ENCODE results near the gene FGFRL1.

The FGFRL1 gene

GRCh38 chr4:1003271-1004070, 8.0 kb upstream of the FGFRL1 start:
- DNase-seq (ENCODE audit: extremely low spot score, insufficient read length, low read depth) (no peak), FAIRE-seq (no peak)

- no peak for FAIRE-seq
- DNase-seq (ENCODE audit: extremely low spot score, insufficient read length, low read depth) = no peak
Observed at GRCh38 chr4:1004071-1004418, 7.4 kb upstream of the FGFRL1 start.

GRCh38 chr4:1004557-1005485, 6.6 kb upstream of the FGFRL1 start:
- DNase-seq (ENCODE audit: extremely low spot score, insufficient read length, low read depth) (no peak), FAIRE-seq (no peak)

DNA sequence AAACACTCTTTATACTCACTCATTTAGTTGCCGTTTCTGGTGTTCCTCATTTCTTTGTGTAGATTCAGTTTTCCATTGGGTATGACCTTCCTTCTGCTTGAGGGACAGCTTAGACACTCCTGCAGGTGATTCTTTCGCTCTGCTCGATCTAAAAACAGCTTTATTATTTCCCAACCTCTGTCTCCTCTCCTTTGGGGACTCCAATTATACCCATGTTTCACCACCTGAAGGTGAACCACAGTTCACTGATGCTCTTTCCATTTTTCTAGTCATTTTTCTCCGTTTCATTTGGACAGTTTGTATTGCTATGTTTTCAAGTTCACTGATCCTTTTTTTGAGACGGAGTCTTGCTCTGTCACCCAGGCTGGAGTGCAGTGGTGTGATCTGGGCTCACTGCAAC, 4.6 kb upstream of the FGFRL1 start:
- no peak for FAIRE-seq
- no peak for DNase-seq (ENCODE audit: extremely low spot score, insufficient read length, low read depth)

- FAIRE-seq = no peak
- no peak for DNase-seq (ENCODE audit: extremely low spot score, insufficient read length, low read depth)
Observed at GRCh38 chr4:1008840-1009541, 2.4 kb upstream of the FGFRL1 start.

- peak; percentile 72 for DNase-seq (ENCODE audit: extremely low spot score, insufficient read length, low read depth)
- no peak for FAIRE-seq
Observed at GRCh38 chr4:1009542-1010394, 1.7 kb upstream of the FGFRL1 start.

GRCh38 chr4:1010395-1011021, 918 bp upstream of the FGFRL1 start:
- FAIRE-seq (no peak), DNase-seq (ENCODE audit: extremely low spot score, insufficient read length, low read depth) (no peak)

DNA sequence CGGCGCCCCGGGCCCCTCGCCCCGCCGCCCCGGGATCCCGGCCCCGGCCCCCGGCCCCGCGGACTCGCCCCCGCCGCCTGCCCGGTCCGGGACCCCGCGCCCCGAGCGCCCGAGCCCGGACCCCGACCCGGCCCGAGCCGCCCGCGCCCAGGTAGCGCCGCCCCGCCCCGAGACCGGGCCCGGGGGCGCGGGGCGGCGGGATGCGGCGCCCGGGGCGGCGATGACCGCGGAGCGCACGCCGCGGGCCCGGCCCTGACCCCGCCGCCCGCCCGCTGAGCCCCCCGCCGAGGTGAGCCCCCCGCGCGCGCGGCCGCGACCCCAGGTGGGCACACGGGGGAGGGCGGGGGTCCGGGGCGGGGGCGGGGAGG, 224 bp downstream of the FGFRL1 start:
- FAIRE-seq (no peak), DNase-seq (ENCODE audit: extremely low spot score, insufficient read length, low read depth) (no peak)

DNA sequence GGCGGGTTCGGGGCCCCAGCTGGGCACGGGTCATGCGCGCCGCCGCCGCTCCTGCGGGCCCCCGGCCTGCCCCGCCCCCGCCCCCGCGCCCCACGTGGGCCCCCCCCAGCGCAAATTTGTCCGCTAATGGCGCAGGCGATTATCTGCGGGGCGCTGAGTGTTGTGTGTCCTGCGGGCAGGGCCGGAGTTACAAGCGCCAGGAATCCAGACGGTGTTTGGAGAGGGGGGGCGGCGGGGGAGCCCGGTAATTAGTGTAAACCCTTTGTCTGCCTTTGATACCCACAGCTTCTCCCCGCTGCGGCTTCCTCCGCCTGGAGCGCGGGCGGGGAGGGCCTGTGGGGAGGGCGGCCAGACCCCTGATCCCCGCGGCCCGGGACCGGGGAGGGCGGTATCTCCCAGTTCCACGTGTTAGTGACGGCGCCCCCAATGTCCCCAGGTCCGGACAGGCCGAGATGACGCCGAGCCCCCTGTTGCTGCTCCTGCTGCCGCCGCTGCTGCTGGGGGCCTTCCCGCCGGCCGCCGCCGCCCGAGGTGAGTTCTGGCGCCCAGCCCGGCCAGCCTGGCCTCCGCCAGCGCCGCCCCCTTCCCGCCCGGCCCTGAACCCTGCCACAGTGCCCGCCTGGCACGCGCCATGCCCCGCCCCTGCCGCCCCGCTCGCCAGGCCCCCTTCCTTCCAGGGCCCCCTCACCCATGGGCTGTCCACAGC, 761 bp downstream of the FGFRL1 start:
- no peak for DNase-seq (ENCODE audit: extremely low spot score, insufficient read length, low read depth)
- no peak for FAIRE-seq

GRCh38 chr4:1013225-1014073, 2.0 kb downstream of the FGFRL1 start:
- DNase-seq (ENCODE audit: extremely low spot score, insufficient read length, low read depth) = no peak
- FAIRE-seq = no peak

GRCh38 chr4:1014291-1015167, 3.1 kb downstream of the FGFRL1 start:
- no peak for DNase-seq (ENCODE audit: extremely low spot score, insufficient read length, low read depth)
- no peak for FAIRE-seq

DNA sequence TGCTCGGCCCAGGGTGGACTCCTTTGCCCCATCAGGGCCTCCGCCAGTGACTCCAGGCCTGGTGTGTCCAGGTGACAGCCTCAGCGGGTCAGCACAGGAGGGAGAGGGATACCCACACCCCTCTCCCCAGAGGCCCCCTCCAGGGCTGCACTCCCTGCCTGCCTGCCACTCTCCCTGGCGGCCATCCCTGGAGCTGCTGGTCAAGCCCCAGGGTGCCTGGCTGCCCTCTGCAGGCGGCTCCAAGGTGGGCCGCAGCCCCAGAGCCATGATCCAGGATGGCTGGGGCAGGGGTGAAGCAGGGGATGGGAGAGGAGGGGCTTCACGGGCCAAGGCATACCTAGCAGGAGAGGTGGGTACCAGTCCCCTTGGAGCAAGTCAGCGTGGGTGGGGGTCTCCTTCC, 3.8 kb downstream of the FGFRL1 start:
- DNase-seq (ENCODE audit: extremely low spot score, insufficient read length, low read depth) (no peak), FAIRE-seq (no peak)

- FAIRE-seq = no peak
Observed at GRCh38 chr4:1015746-1016145, 4.3 kb downstream of the FGFRL1 start.

DNA sequence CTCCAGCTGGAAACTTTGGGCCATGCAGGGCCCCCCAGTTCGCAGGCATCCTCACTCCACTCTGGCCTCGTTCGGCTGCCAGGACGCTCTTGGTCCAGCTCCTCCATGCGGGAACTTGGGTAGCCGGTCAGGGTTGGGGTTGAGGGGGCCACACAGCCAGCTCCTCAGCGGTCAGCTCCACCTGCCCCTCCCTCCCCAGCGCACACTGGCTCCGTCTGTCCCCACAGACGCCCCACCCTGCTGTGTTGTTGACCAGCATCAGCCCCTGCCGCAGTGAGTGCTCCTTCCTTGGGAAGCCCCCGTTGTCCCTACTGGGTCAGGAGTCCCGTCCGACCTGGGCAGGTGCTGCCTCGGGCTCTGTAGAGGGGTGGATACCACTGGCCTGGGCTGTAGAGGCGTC, 5.8 kb downstream of the FGFRL1 start:
- DNase-seq (ENCODE audit: extremely low spot score, insufficient read length, low read depth) = no peak
- FAIRE-seq = no peak

More at GRCh38 chr4:1015746-1016145, 4.3 kb downstream of the FGFRL1 start:
- no peak for DNase-seq (ENCODE audit: extremely low spot score, insufficient read length, low read depth)

DNA sequence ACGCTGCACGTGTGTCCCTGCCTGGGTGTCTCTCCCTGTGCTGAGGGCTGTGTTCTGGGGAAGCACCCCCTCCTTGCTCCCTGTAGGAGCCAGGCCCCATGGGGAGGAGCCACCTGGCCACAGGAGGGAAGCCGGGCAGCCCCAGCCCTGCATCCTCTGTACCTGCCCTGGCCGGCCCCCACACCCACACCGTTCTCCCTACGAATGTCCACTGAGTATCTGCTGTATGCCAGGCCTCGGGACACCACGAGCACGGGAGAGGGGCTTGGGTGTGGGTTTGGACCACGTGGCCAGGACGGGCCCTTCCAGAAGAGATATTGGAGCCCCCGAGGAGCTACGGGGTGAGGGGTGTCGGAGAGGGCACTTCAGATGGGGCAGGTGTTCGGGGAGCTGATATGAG, 6.3 kb downstream of the FGFRL1 start:
- FAIRE-seq (no peak), DNase-seq (ENCODE audit: extremely low spot score, insufficient read length, low read depth) (no peak)

DNA sequence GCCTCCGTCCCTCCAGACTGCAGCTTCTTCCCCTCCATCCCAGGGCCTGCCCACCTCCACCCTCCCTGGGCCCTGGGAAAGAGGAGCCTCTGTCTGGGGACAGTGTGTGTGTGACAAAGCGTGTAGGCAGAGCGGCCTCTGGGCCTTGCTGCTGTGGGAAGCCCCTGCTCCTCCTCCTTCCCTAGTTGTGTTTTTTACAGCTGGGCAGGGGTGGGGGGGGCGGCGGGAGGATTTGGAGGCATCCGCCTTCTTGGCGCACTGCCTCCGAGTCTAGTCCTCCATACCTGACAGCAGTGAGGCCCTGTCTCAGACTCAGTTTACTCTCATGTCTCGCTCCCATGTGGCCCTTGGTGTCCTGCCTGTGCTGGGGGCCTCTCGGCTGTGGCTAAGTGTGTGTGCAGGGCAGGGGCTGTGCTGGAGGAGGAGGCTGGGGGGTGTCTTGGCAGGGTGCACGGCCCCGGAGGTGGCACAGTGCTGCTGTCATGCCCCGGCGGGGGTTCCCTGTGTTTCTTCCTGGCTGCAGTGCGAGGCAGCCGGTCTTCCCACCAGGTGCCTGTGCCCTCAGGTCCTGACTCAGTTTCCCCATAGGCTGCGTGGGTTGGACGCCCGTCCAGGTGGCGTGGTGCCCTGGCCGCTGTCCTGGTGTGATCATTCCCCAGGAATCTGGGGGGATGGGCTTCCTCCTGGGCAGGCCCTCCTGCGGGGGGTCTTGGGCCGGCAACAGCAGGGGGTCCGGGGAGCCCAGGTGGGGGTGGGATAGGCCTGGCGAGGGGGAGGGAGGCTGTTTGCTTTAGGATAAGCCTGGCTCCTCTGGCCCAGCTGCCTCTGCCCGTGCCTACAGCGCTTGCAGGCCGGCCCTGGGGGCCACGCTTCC, 7.0 kb downstream of the FGFRL1 start:
- DNase-seq (ENCODE audit: extremely low spot score, insufficient read length, low read depth) = no peak
- FAIRE-seq = no peak
